Measurements from ENCODE around the gene PALB2. TPM values are rescaled to one million over a fixed set of nuclear protein-coding genes. Genes with fewer than 3 reads are reported as not detected.

Gene PALB2
- total and polyA plus RNA-seq, 9 of the 15 experiments (the other 6 are each of a cell fraction or from before 2014, with no cell fraction given): 7.0 to 25.8 (median 15.2) TPM

GRCh38 chr16:23667355-23667659, 26.2 kb upstream of the PALB2 start (continued):
- TF ChIP-seq SUPT5H (IDR thresholded peaks at IDR 0.05): 0 out of 2 replicates have a peak, but pooled peaks have one; percentile 25
- no peak for TF ChIP-seq NCOA4 (IDR thresholded peaks at IDR 0.05; ENCODE audit: partially characterized antibody)
- TF ChIP-seq NR3C1 (CRISPR knock-in tag; IDR thresholded peaks at IDR 0.05): no peak
- TF ChIP-seq CTBP1 (IDR thresholded peaks at IDR 0.05; ENCODE audit: borderline replicate concordance): peak; percentile 71; the same call in 1 of the 2 replicates
- no peak for TF ChIP-seq ERF (CRISPR knock-in tag; IDR thresholded peaks at IDR 0.05)
- no peak for TF ChIP-seq CTCFL (IDR thresholded peaks at IDR 0.05; ENCODE audit: borderline replicate concordance, insufficient read depth, low read depth, low read length, poor library complexity, severe bottlenecking)
- TF ChIP-seq CBFA2T3 (IDR thresholded peaks at IDR 0.05): peak; percentile 97
- no peak for TF ChIP-seq ASH1L (IDR thresholded peaks at IDR 0.05; ENCODE audit: borderline replicate concordance, low read depth, partially characterized antibody)
- no peak for TF ChIP-seq MAFG (tag; conservative IDR thresholded peaks at IDR 0.05)
- TF ChIP-seq TBL1XR1 (IDR thresholded peaks at IDR 0.05; ENCODE audit: low read length in 2 of 2): 0 out of 4 replicates have a peak, but pooled peaks of 1 of the 2 experiments have one; percentile 50
- no peak for TF ChIP-seq CAMTA2 (CRISPR knock-in tag; conservative IDR thresholded peaks at IDR 0.05)
- no peak for TF ChIP-seq FUS (optimal IDR thresholded peaks at IDR 0.05; ENCODE audit: low read depth, low read length)
- peak; percentile 93 for TF ChIP-seq DPF2 (IDR thresholded peaks at IDR 0.05)
- TF ChIP-seq POLR2G (IDR thresholded peaks at IDR 0.05; ENCODE audit: low read depth, low read length): 0 out of 2 replicates have a peak, but pooled peaks have one; percentile 32
- no peak; the same call in none of the 2 replicates for TF ChIP-seq CREB1 (IDR thresholded peaks at IDR 0.05)
- no peak for TF ChIP-seq CREB1 (CRISPR knock-in tag; IDR thresholded peaks at IDR 0.05)
- TF ChIP-seq LEF1 (IDR thresholded peaks at IDR 0.05): no peak
- TF ChIP-seq CC2D1A (IDR thresholded peaks at IDR 0.05): peak; percentile 85; the same call in 1 of the 2 replicates
- peak; percentile 67 to 78 for TF ChIP-seq KDM1A (IDR thresholded peaks at IDR 0.05)
- TF ChIP-seq SMARCC2 (IDR thresholded peaks at IDR 0.05; ENCODE audit: low read depth): 0 out of 2 replicates have a peak, but pooled peaks have one; percentile 56
- no peak for TF ChIP-seq HMBOX1 (IDR thresholded peaks at IDR 0.05)
- TF ChIP-seq TCF3 (CRISPR knock-in tag; IDR thresholded peaks at IDR 0.05): peak; percentile 98
- no peak for TF ChIP-seq ZNF408 (CRISPR knock-in tag; IDR thresholded peaks at IDR 0.05; ENCODE audit: low read depth)
- no peak for TF ChIP-seq FIP1L1 (IDR thresholded peaks at IDR 0.05; ENCODE audit: low read depth, low read length, poor library complexity, severe bottlenecking)
- TF ChIP-seq SMAD4 (CRISPR knock-in tag; conservative IDR thresholded peaks at IDR 0.05): peak; percentile 93
- TF ChIP-seq POLR2A (conservative IDR thresholded peaks at IDR 0.05): no peak
- TF ChIP-seq, protein P1, sequence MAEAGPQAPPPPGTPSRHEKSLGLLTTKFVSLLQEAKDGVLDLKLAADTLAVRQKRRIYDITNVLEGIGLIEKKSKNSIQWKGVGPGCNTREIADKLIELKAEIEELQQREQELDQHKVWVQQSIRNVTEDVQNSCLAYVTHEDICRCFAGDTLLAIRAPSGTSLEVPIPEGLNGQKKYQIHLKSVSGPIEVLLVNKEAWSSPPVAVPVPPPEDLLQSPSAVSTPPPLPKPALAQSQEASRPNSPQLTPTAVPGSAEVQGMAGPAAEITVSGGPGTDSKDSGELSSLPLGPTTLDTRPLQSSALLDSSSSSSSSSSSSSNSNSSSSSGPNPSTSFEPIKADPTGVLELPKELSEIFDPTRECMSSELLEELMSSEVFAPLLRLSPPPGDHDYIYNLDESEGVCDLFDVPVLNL (CRISPR knock-in tag; IDR thresholded peaks at IDR 0.05; ENCODE audit: low read depth): no peak
- peak; percentile 94 for TF ChIP-seq MTA2 (IDR thresholded peaks at IDR 0.05; ENCODE audit: low read depth)
- TF ChIP-seq NCOA1 (IDR thresholded peaks at IDR 0.05; ENCODE audit: low read depth): peak; percentile 38; the same call in 1 of the 2 replicates
- peak; percentile 91 for TF ChIP-seq SMARCA4 (IDR thresholded peaks at IDR 0.05)
- peak; percentile 97 for TF ChIP-seq TAL1 (IDR thresholded peaks at IDR 0.05)
- TF ChIP-seq KLF6 (CRISPR knock-in tag; IDR thresholded peaks at IDR 0.05; ENCODE audit: borderline replicate concordance): no peak

Measured in K562 (cell line).